IMR-90 (cell line): ENCODE measurements around the gene HCN2. TPM values are rescaled to one million over a fixed set of nuclear protein-coding genes. Genes with fewer than 3 reads are reported as not detected.

ENCODE experiments used
- ATAC-seq: fragments of 200-7000 bp; cut with Tn5 transposase; 2 replicates; pipeline ENCODE4 v1.9.1; 2020; ENCODE audit warnings: low read depth, mild to moderate bottlenecking, moderate library complexity
- BruUV-seq: library from RNA; stranded (reverse); fragments of 400-500 nt; replicated peaks from 2 replicates; lab custom pipeline; 2021; lab: Mats Ljungman, UMichigan
- CTCF ChIA-PET: fragments of 300-600 bp; formaldehyde crosslinking; extraction: SDS; loops from one replicate; lab custom pipeline; 2021; ENCODE audit warnings: antibody characterized with exemption; lab: Yijun Ruan, JAX
- POLR2A ChIA-PET: fragments of 300-600 bp; sonication (Branson Sonifier 250); formaldehyde crosslinking; loops from one replicate; lab custom pipeline; 2022; ENCODE audit warnings: antibody characterized with exemption; ENCODE audit not compliant: unreplicated experiment; lab: Charles Lee
- DNase-seq: peaks from one replicate; pipeline ENCODE4 v3.0.0; 2013
- H2AFZ ChIP-seq: replicated peaks from 2 replicates; pipeline ENCODE3; 2013; ENCODE audit warnings: low read length, mild to moderate bottlenecking; ENCODE audit not compliant: poor library complexity
- H2AK5ac ChIP-seq: 2 replicates; pipeline ENCODE4 v1.6.1; 2013; ENCODE audit warnings: low read depth, low read length, inconsistent platforms
- H2AK9ac ChIP-seq: replicated peaks from 2 replicates; pipeline ENCODE3; 2013; ENCODE audit warnings: mild to moderate bottlenecking, low read depth, low read length, moderate library complexity; ENCODE audit not compliant: poor library complexity
- H2BK120ac ChIP-seq: 2 replicates; pipeline ENCODE4 v1.6.1; 2013; ENCODE audit warnings: low read depth, low read length, inconsistent platforms
- H2BK15ac ChIP-seq: 3 replicates; pipeline ENCODE4 v1.6.1; 2013; ENCODE audit warnings: low read depth, low read length, inconsistent platforms
- H2BK20ac ChIP-seq: 2 replicates; pipeline ENCODE4 v1.6.1; 2013; ENCODE audit warnings: low read depth, mild to moderate bottlenecking, inconsistent platforms, low read length, moderate library complexity
- H2BK5ac ChIP-seq: 2 replicates; pipeline ENCODE4 v1.6.1; 2013; ENCODE audit warnings: mild to moderate bottlenecking, low read depth, low read length, inconsistent platforms; ENCODE audit not compliant: poor library complexity, severe bottlenecking
- H3K14ac ChIP-seq: replicated peaks from 2 replicates; pipeline ENCODE4 v1.6.1; 2013; ENCODE audit warnings: low read depth, low read length, inconsistent platforms
- H3K18ac ChIP-seq: 2 replicates; pipeline ENCODE4 v1.6.1; 2013; ENCODE audit warnings: low read depth, low read length, control low read depth
- H3K23ac ChIP-seq: 2 replicates; pipeline ENCODE4 v1.6.1; 2013; ENCODE audit warnings: low read depth, low read length, inconsistent platforms
- H3K27ac ChIP-seq: 2 replicates; pipeline ENCODE4 v1.5.1; 2013; ENCODE audit warnings: mild to moderate bottlenecking, control low read depth, low read length; ENCODE audit not compliant: insufficient read depth
- H3K27me3 ChIP-seq: 2 replicates; pipeline ENCODE4 v1.6.1; 2013; ENCODE audit warnings: low read length; ENCODE audit not compliant: control insufficient read depth, insufficient read depth
- H3K36me3 ChIP-seq: 2 replicates; pipeline ENCODE4 v1.6.1; 2013; ENCODE audit warnings: low read length, mixed read lengths; ENCODE audit not compliant: control insufficient read depth, insufficient read depth
- H3K4ac ChIP-seq: 2 replicates; pipeline ENCODE4 v1.6.1; 2013; ENCODE audit warnings: low read depth, low read length, inconsistent platforms
- H3K4me1 ChIP-seq: 2 replicates; pipeline ENCODE4 v1.6.1; 2013; ENCODE audit warnings: low read length, mixed read lengths; ENCODE audit not compliant: control insufficient read depth, insufficient read depth
- H3K4me2 ChIP-seq: 2 replicates; pipeline ENCODE4 v1.6.1; 2013; ENCODE audit warnings: low read depth, mild to moderate bottlenecking, control low read depth, low read length, moderate library complexity
- H3K4me3 ChIP-seq: 2 replicates; pipeline ENCODE4 v1.5.1; 2013; ENCODE audit warnings: low read depth, mild to moderate bottlenecking, control low read depth, low read length, moderate library complexity; ENCODE audit not compliant: insufficient read depth
- H3K56ac ChIP-seq: 2 replicates; pipeline ENCODE4 v1.6.1; 2013; ENCODE audit warnings: low read length, inconsistent platforms; ENCODE audit not compliant: insufficient read depth; ENCODE audit errors: extremely low read depth
- H3K79me1 ChIP-seq, 2 experiments: 2 replicates each; pipeline ENCODE4 v1.6.1; 2013; ENCODE audit warnings: low read length in 2 of 2, inconsistent platforms in 1 of 2, low read depth in 1 of 2
- H3K9ac ChIP-seq: 2 replicates; pipeline ENCODE4 v1.6.1; 2013; ENCODE audit warnings: low read depth, low read length, control low read depth
- H3K9me1 ChIP-seq: 2 replicates; pipeline ENCODE4 v1.6.1; 2013; ENCODE audit warnings: low read length, inconsistent platforms; ENCODE audit not compliant: insufficient read depth
- H3K9me3 ChIP-seq: 2 replicates; pipeline ENCODE4 v1.6.1; 2013; ENCODE audit warnings: low read length; ENCODE audit not compliant: control insufficient read depth, insufficient read depth
- H4K20me1 ChIP-seq: 2 replicates; pipeline ENCODE4 v1.6.1; 2013; ENCODE audit warnings: low read length, inconsistent platforms; ENCODE audit not compliant: insufficient read depth
- H4K5ac ChIP-seq: 2 replicates; pipeline ENCODE4 v1.6.1; 2013; ENCODE audit warnings: mild to moderate bottlenecking, low read depth, low read length, control low read depth
- H4K8ac ChIP-seq, 2 experiments: 2 replicates each; pipeline ENCODE4 v1.6.1; 2013; ENCODE audit warnings: low read depth in 2 of 2, low read length in 2 of 2, control low read depth in 1 of 2, inconsistent platforms in 1 of 2
- H4K91ac ChIP-seq: 2 replicates; pipeline ENCODE4 v1.6.1; 2013; ENCODE audit warnings: low read depth, low read length, inconsistent platforms; ENCODE audit not compliant: insufficient read depth
- BHLHE40 ChIP-seq: fragments of 150-350 bp; IDR thresholded peaks from 2 replicates; pipeline ENCODE4 v1.6.1; 2016; ENCODE audit warnings: mild to moderate bottlenecking, low read depth, low read length
- CEBPB ChIP-seq: IDR thresholded peaks from 2 replicates; pipeline ENCODE4 v1.6.1; 2012; ENCODE audit warnings: low read depth, low read length, improper control_type of control experiment
- CHD1 ChIP-seq: IDR thresholded peaks from 2 replicates; pipeline ENCODE4 v1.6.1; 2012; ENCODE audit warnings: low read depth, low read length, improper control_type of control experiment
- CTCF ChIP-seq: conservative IDR thresholded peaks from 2 replicates; pipeline ENCODE4 v1.5.1; 2012; ENCODE audit warnings: mild to moderate bottlenecking, low read depth, low read length, improper control_type of control experiment
- ELK1 ChIP-seq: fragments of 150-350 bp; IDR thresholded peaks from 2 replicates; pipeline ENCODE4 v1.6.1; 2016; ENCODE audit warnings: low read depth, mild to moderate bottlenecking, low read length, moderate library complexity, borderline replicate concordance
- FOS ChIP-seq: fragments of 150-350 bp; IDR thresholded peaks from 2 replicates; pipeline ENCODE4 v1.6.1; 2016; ENCODE audit warnings: low read depth, low read length
- MAFK ChIP-seq: IDR thresholded peaks from 2 replicates; pipeline ENCODE4 v1.6.1; 2012; ENCODE audit warnings: low read depth, low read length, improper control_type of control experiment
- MAZ ChIP-seq: IDR thresholded peaks from 2 replicates; pipeline ENCODE4 v1.6.1; 2012; ENCODE audit warnings: low read depth, mild to moderate bottlenecking, low read length, improper control_type of control experiment, moderate library complexity, borderline replicate concordance
- MXI1 ChIP-seq: IDR thresholded peaks from 2 replicates; pipeline ENCODE4 v1.6.1; 2012; ENCODE audit warnings: low read depth, mild to moderate bottlenecking, low read length, moderate library complexity, borderline replicate concordance
- NFE2L2 ChIP-seq: fragments of 150-350 bp; IDR thresholded peaks from 2 replicates; pipeline ENCODE4 v1.6.1; 2016; ENCODE audit warnings: low read depth, mild to moderate bottlenecking, low read length
- POLR2A ChIP-seq: IDR thresholded peaks from 2 replicates; pipeline ENCODE4 v1.6.1; 2012; ENCODE audit warnings: mild to moderate bottlenecking, low read depth, low read length
- RAD21 ChIP-seq: IDR thresholded peaks from 2 replicates; pipeline ENCODE4 v1.6.1; 2012; ENCODE audit warnings: low read length, improper control_type of control experiment
- RCOR1 ChIP-seq: IDR thresholded peaks from 2 replicates; pipeline ENCODE4 v1.6.1; 2012; ENCODE audit warnings: mild to moderate bottlenecking, low read length, improper control_type of control experiment; ENCODE audit not compliant: insufficient replicate concordance
- RFX5 ChIP-seq: IDR thresholded peaks from 2 replicates; pipeline ENCODE4 v1.8.0; 2012; ENCODE audit warnings: low read depth, mild to moderate bottlenecking, low read length, moderate library complexity
- SMC3 ChIP-seq: fragments of 150-350 bp; IDR thresholded peaks from 2 replicates; pipeline ENCODE4 v1.6.1; 2016; ENCODE audit warnings: low read depth, mild to moderate bottlenecking, antibody characterized with exemption, low read length, moderate library complexity
- USF2 ChIP-seq: fragments of 150-350 bp; IDR thresholded peaks from 2 replicates; pipeline ENCODE4 v1.6.1; 2017; ENCODE audit warnings: mild to moderate bottlenecking, antibody characterized with exemption, low read length, low read depth
- WGBS, 2 experiments: methylation state at CpG; one replicate each; pipeline versions ENCODE4 v1.1.5 to v1.1.7; 2013; ENCODE audit warnings: missing lambda C conversion rate in 2 of 2; ENCODE audit not compliant: insufficient read length in 1 of 2; ENCODE audit errors: extremely low coverage in 2 of 2; 5-methylcytosine and 5-hydroxymethylcytosine counted together
- dilution Hi-C: fragments of 300-500 bp; cut with HindIII; formaldehyde crosslinking; loops from one replicate; pipeline ENCODE4 v1.14.3; 2018; ENCODE audit warnings: low sequenced_read_pairs; ENCODE audit not compliant: unreplicated experiment
- in situ Hi-C: fragments of 300-500 bp; cut with MboI; formaldehyde crosslinking; loops from 3 replicates; pipeline ENCODE4 v1.14.3; 2019; ENCODE audit warnings: low sequenced_read_pairs, inconsistent platforms, mixed read lengths
- intact Hi-C: fragments of 100-400 bp; cut with micrococcal nuclease; formaldehyde crosslinking; loops from 2 replicates; pipeline ENCODE4 v1.10.0; 2022
- polyA plus RNA-seq, 3 experiments: library from polyadenylated mRNA; depleted of rRNA; stranded (reverse); fragments of >200 nt; gene quantifications; 2 replicates each; pipeline ENCODE4 v1.2.3, GENCODE V29; 2012; ENCODE audit warnings: low replicate concordance in 1 of 3
- total RNA-seq: library from RNA; depleted of rRNA; stranded (reverse); fragments of >200 nt; gene quantifications from 2 replicates; pipeline ENCODE4 v1.2.3, GENCODE V29; 2012

Gene HCN2
- total and polyA plus RNA-seq, 2 of the 4 experiments (the other 2 are of a cell fraction) = 0.72 to 2.6 TPM

GRCh38 chr19:554817-555216 lies 34.9 kb upstream of the HCN2 start:
- Histone ChIP-seq H2AFZ (no peak overlapping the region), H3K18ac (no peak overlapping the region), H3K4me2 (no peak overlapping the region), H4K91ac (no peak overlapping the region), H3K56ac (no peak overlapping the region), H3K79me1 (no peaks in the 10 kb centered on the region), H3K23ac (no peak overlapping the region), H2AK5ac (no peak overlapping the region), H2BK15ac (no peak overlapping the region), H2AK9ac (no peak overlapping the region), H3K4me3 (no peak overlapping the region), H3K9me1 (no peaks in the 10 kb centered on the region), H3K9ac (no peak overlapping the region), H4K20me1 (no peaks in the 10 kb centered on the region), H3K4ac (no peak overlapping the region), H3K4me1 (peaks cover 7% of the 10 kb centered on the region; the same call in 1 of the 2 replicates), H4K8ac (no peak overlapping the region), H2BK20ac (no peak overlapping the region), H3K9me3 (no peaks in the 10 kb centered on the region), H3K14ac (no peak overlapping the region), H2BK120ac (no peak overlapping the region), H4K5ac (no peak overlapping the region), H3K27ac (no peak overlapping the region), H3K36me3 (no peaks in the 10 kb centered on the region), H2BK5ac (no peak overlapping the region), H3K27me3 (no peaks in the 10 kb centered on the region)
- CTCF ChIA-PET = no interaction called here
- dilution Hi-C loops = no loop called here
- ATAC-seq = no peak
- no TSS peak for BruUV-seq
- in situ Hi-C loops = no loop called here
- intact Hi-C loops = no loop called here
- WGBS, 2 experiments = 72% methylated on average over 14 of the region's 20 CpGs; no CpG with 5 or more reads in 1 of the 2 experiments
- DNase-seq = no peak
- POLR2A ChIA-PET = no interaction called here
- TF ChIP-seq NFE2L2 (no peak), FOS (no peak), CHD1 (no peak), RAD21 (no peak), RCOR1 (no peak), MXI1 (no peak), USF2 (no peak), CTCF (no peak), MAZ (no peak), CEBPB (no peak), RFX5 (no peak), POLR2A (no peak), BHLHE40 (no peak), ELK1 (no peak), SMC3 (no peak), MAFK (no peak)
